GM10266 (cell line): ENCODE results near the gene CDK6.

Experiments used
- DNase-seq: peaks from one replicate; pipeline ENCODE4 v3.0.0; 2012; ENCODE audit errors: extremely low spot score
- CTCF ChIP-seq: IDR thresholded peaks from 2 replicates; pipeline ENCODE4 v1.5.1; 2012; ENCODE audit warnings: mild to moderate bottlenecking, low read depth; ENCODE audit not compliant: control insufficient read depth, insufficient read depth; ENCODE audit errors: missing control alignments

The CDK6 gene

GRCh38 chr7:92697414-92697813 is 139.0 kb downstream of the CDK6 start:
- no peak for DNase-seq
- TF ChIP-seq CTCF: no peak

- no peak for TF ChIP-seq CTCF
- DNase-seq: no peak
These were observed 139.4 kb downstream of the CDK6 start for GRCh38 chr7:92697012-92697411.

- DNase-seq: no peak
- no peak for TF ChIP-seq CTCF
These were observed 139.8 kb downstream of the CDK6 start for GRCh38 chr7:92696584-92696983.

GRCh38 chr7:92695308-92696261 is 140.8 kb downstream of the CDK6 start:
- no peak for TF ChIP-seq CTCF
- DNase-seq: no peak

- no peak for TF ChIP-seq CTCF
- no peak for DNase-seq
These were observed 142.2 kb downstream of the CDK6 start for GRCh38 chr7:92694211-92694610.

GRCh38 chr7:92693519-92693918 is 142.9 kb downstream of the CDK6 start:
- TF ChIP-seq CTCF: no peak
- no peak for DNase-seq

- peak; percentile 55 for TF ChIP-seq CTCF
- peak; percentile 44 for DNase-seq
These were observed 144.8 kb downstream of the CDK6 start for GRCh38 chr7:92691578-92691977.
